ENCODE results near the gene SPRN.
"Not testable (repeated sequence)": the region's sequence is repeated elsewhere in the genome, so short reads cannot be mapped to it uniquely, and the experiment has no call there.

The SPRN gene

DNA sequence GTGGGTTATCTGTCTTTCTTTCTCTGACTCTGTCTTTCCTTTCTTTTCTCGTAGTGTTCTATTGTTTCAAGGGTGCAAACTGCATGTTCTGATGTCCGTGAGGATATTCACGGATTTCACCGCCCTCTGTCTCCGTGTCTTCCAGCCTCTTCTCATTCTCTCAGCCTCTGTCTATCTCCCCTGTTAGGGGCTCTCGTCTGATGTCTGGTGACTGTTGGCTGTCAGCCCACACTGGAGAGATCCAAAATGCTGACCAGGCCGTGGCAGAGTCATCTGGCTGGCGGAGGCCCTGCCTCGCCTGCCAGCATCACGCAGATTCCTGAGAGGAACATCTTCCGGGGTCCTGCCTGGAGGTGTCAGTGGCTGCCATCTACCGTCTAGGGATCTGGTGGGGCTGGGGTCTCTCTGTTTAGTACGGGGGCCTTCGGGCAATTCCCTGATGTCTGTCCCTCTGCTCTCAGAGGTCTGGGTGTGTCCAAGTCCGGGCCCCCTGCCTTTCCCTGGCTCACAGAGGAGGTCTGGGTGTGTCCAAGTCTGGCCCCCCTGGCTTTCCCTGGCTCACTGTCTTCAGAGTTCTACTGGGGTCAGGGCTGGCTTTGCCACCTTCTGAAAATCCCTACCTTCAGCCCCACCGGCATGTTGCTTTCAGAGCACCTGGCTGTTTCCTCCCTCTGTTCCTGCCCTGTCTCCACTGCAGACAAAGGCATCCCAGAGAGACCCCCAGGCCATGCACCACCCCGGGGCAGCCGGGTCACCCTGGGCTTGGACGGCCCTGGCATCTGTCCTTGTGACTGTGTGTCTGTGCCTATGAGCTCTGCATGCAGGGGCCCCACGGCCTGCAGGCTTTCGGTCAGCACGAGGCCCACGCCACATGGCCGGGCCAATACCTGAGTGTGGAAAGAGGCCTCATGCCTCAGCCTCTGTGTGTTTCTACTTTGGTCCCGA lies 15.4 kb upstream of the SPRN start:
- no peak for DNase-seq (ENCODE audit: low read depth in 2 of 2)

DNA sequence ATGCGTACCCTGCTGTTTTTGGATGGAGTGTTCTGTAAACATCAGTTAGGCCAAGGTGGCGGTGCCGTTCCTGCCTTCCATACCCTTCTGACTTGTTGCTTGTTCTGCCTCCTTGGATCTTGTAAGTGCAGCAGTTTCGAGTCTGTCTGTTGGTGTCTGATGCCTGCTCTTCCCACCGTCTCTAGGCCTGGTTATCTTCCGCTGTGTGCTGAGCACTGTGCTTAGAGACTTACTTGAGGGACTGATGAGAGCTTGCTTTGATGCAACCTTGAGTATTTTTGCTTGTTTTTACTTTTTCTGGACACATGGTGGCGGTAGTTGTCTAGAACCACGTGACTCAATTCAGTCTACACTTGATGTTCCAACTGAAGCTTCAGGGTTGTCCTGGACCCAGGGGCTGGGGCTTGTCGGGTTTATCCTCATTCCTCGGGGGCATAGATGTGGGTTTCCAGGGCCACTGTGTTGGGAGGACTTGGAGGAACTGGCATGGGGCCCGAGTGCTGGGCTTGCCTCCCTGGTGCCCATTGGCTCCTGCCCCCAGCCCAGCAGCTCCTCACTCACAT lies 14.4 kb upstream of the SPRN start:
- no peak for DNase-seq (ENCODE audit: low read depth in 2 of 2)

DNA sequence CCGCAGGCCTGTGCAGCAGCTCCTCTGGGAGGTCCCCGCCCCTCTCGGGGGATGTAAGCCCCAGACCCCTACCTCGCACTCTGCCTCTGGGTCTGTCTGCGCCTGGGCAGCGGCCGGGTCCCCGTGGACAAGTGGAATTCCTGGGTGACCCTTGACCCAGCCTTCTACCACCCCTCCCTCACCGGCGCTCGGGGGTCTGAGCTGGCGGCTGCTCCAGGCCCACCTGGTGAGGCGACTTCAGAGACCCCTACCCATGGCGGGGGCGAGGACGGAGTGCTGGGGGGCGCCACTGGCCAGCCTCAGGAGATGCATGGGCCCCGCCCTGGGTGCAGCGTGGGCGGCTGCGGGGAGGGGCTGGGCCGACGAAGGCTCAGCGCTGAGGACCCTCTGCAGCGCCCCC lies 8.4 kb upstream of the SPRN start:
- not testable (repeated sequence) for DNase-seq (ENCODE audit: low read depth in 2 of 2)

DNA sequence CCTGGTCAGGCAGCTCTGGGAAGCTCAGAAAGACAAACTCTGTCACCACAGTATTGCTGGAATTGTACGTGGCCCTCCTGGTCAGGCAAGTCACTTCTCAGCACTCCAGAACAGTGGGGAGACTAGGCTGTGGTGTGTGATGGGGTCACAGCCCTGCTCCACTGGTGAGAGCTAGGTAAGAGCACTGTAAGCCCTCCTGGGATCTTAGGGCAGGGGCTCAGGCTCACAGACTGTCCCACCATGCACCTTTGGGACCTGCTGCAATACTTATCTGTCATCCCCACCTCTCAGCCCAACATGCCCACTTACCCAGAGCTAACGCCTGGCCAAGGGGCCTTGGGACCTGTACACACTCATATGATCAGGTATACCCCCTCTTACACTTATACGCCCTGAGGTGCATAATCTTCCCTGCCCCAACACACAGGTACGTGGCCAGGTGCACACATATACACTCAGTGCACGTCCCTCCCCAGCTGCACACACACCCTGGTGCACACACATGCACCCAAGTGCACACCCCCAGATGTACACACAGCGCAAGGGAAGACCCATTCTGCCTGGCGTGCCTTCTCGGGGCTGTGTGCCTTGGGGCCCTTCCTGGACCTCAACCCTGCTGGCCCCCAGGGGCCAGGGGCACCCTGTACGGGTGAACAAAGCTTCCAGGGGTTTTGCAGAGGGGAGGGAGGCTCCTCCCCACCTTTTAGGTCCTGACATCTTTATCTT lies 7.6 kb upstream of the SPRN start:
- DNase-seq (ENCODE audit: low read depth in 2 of 2) = not testable (repeated sequence)

DNA sequence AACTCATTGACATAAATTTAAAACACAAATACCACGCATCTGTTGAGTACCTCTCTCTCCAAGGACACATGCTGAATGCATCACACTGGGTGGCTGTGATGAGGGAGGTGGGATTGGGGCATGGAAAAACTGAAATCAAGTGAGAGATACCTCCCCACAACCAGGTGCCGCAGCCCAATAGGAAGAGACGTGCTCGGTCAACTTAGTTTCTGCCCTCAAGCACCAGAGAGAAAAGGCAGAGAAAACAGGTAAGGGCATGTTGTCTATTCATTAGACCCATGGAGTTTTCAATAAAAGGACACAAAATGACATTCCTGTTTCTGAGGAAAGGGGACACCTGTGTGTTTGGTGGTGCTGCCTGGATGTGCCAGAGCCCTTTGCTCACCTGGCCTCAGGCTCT lies 5.1 kb upstream of the SPRN start:
- DNase-seq (ENCODE audit: low read depth in 2 of 2) = not testable (repeated sequence)

DNA sequence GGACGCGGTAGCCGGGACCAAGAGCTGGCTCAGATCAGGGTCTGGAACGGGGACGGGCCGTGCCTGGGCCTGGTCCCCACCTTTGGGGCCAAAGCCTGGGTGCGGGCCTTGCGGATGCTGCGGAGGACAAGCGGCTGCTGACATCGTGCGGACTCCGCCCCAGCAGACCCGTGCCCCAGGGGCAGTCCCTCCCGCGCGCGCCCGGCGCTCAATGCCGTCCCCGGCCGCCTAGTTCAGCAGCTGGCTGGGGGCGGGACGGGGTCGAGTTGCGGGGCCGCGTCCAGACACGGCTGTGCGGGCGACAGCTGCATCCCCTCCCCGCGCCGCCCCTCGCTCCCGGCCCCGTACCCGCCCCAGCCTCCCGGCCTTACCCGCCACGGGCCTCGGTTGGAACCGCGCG lies 323 bp downstream of the SPRN start:
- DNase-seq (ENCODE audit: low read depth in 2 of 2) = not testable (repeated sequence)

DNA sequence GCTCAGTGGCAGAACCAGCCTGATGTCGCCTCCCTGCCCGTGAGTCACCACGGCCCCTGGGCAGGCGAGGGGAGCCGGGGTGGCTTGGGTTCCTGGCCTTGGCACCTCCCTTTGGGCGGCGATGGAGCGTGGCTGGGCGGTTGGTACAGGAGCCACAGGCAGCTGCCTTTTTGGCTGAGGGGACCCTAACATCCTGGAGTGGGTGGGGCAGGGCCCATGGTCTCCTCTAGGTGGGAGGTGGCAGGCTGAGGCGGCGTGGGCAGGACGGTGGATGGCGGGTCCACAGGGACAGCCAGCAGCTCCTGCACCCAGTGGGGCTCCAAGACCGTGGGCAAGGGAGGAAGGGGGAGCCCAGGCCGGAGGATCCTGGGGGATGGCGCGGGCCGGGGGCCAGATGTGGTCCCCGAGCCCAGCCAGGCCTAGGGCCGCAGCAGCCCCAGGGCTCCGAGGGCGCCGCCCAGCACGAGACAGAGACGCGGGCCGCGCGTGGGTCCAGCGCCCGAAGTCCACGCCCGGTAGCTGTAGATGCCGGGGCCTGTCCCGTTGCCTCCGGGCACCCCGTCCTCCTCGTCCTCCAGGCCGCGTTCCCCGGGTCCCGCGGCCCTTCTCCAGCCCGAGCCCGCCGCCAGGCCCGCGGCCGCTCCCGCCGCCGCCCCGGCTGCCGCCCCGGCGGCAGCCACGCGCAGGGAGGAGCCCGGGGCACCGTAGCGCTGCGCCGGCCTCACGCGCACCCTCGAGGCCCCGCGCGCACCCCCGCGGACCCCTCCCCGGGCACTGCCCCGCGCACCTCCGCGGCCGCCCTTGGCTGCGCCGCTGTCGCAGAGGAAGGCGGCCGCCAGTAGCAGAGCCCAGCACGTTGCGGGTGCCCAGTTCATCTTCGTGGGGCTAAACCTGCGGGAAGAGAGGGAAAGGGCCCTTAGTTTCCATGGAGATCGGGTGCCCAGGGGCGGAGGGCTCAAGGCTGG lies 1.3 kb downstream of the SPRN start:
- DNase-seq (ENCODE audit: low read depth in 2 of 2) = no peak

DNA sequence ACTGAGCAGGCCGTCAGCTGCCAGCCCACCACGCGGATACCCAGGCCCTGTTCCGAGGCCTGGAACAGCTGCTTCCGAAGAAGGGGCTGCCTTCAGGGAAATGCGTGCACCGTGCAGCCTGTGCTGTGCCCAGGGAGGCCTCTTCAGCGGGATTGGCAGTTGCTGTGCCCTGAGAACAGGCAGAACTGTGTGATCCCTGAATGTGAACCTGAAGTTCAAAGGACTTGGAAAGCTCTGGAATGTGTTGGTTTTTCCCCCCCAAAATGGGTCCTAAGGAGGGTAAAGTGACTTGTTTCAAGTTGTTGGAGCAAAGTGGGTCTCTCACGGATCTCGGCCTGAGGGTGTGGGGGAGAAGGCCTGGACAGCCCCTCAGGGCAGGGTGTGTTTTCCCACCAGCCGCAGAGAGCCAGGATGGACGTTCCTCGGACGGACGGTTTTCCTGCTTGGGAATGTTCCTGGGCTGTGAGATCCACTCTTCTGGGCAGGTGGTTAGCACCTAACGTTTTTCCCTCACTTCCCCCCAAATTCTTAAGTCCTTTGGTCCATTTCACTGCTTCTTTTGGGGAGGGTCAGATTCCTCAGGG lies 2.1 kb downstream of the SPRN start:
- DNase-seq (ENCODE audit: low read depth in 2 of 2) = no peak

DNA sequence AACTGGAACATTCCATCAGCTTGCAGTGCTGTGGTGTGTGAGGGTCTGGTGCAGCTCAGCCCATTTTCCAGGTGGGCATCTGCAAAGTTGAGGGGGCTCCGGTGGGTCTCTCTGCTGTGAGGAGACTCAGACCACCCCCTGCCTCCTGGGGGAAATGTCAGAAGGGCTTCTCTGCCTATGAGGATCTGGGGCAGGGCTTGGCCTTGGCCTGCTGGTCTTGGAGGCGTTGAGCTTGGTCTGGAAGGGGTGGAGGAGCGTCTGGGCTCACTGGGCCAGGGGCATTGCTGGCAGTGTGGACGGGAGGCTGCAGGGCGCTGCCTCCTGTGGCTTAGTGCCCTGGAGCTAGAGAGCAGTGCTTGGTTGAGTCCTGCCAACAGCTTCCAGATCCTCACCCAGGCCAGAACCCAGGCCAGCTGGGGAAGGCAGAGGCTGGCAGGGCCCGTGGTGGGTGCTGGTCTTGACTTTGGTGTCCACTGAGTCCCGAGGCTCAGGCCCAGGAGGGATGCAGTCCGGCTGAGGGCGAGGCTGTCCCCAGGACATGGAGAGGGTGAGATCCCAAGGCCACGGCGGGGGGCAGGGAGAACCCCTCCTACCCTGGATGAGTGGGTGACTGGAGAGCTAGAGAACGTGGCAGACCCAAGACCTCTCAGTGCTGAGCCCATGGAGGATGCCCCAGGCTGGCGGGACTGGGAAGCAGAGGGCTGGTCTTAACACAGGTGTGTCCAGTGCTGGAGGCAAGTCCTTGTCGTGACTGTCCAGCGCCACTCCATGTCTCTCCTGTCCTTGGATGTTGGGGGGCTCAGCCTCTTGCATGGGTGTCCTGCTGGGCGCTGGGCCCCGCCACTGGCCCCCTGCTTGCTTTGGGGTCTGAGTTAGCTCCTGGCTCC lies 2.8 kb downstream of the SPRN start:
- no peak for DNase-seq (ENCODE audit: low read depth in 2 of 2)

DNA sequence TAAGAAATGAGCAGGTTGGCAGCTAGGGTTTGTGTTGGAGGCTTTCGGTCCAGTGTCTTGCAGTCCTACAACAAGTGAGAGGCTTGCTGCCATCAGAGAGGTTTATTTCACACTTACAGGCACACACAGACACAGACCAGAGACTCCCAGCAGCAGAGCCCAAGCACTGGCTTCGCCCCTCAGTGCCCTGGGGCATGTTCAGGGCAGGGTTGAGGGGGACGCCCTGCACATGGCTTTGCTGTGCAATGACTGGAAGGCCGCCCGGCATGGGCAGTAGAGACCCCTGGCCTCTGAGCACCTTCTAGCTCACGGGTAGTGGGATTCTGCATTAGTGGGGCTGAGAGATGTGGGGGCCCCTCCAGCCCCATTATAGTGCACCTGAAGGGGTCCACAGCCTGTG lies 3.8 kb downstream of the SPRN start:
- DNase-seq (ENCODE audit: low read depth in 2 of 2) = no peak

DNA sequence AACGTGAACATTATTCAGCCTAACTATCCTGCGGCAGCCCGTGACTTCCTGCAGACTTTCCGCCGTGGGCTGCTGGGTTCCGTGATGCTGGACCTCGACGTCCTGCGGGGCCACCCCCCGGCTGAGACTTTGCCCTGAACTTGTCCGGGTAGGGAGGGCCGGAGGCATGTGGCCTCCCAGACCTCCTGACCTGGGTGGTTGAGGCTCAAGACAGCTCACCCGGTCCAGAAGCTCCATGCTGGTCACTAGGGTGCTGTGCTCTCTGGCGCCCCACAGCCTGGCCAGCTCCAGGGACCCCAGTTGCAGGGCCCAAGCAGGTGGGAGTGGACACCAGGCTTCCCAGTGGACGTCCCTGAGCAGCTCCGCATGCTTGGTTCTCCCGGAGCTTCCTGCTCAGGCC lies 4.4 kb downstream of the SPRN start:
- no peak for DNase-seq (ENCODE audit: low read depth in 2 of 2)

DNA sequence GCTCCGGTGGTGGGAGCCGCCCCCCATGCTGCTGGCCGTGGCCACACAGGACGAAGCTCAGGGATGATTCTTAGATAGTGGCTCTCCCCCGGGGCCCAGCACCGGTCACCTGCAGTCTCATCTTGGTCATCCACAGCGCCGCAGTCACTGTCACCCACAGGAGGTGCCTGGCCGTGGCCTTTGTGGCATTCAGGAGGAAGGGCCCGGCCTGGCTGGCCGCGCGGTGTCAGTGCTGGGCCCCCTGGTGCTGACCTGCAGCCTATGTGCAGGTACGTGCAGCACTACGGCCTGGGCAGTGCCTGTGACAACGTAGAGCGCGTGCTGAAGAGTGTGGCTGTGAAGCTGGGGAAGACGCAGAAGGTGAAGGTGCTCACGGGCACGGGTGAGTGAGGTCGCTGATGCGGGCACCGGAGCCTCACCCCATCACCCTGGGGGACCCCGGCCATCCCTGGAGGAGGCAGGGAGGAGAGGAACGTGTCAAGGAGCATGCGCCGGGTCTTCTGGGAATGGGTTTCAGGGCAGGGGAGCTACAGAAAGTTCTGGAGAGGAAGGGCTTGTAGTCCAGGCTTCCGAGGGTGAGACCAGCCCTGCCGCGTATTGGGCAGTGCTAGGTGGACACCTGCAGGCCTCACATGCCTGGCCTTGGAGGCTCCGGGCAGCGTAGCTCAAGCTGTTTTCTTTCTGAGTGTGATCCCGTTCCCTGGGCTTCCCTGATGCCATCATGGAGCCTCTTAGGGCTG lies 5.0 kb downstream of the SPRN start:
- no peak for DNase-seq (ENCODE audit: low read depth in 2 of 2)

DNA sequence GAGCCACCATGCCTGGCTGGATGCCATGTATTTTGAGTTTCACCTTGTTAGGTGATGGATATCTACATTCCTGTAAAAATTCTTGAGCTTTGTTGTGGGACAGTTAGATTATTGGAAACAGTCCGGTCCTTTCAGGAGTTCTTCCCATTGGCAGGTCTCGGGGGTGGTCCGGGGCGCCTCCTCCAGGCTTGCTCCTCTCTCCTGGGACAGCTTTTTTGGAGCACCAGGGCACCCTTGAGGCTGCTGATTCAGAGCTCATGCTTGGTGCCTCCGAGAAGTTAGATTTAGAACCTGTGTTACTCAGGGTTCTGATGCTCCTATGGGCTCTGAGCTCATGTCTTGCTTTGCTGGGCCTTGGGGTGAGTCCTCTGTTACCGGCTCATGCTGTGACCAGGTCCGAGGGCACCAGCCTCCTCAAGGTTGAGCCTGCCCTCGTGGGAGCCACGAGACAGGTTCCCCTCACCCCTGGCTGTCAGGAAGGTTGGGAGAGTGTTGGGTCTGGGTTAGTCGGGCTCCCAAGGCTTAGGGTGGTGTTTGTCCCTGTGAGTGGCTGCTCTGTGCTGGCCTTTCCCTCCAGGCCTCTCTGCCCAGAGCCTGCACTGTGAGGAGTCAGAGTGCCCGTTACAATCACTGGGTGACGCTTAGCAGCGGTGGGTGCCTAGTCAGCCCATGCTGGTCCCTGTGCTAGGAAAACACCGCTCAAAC lies 6.0 kb downstream of the SPRN start:
- DNase-seq (ENCODE audit: low read depth in 2 of 2) = no peak

DNA sequence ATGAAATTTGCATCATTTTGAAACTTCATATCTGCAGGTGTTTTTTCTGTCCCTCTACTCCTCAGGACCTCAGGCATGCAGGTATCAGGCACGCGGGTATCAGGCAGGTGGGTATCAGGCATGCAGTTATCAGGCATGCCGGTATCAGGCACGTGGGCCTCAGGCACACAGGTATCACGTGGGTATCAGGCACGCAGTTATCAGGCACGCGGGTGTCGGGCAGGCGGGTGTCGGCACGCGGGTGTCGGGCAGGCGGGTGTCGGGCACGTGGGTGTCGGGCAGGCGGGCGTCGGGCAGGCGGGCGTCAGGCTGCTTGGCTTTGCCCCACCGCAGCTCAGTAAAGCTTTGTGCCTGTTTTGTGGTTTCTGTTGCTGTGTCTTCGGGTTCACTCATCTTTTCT lies 8.7 kb downstream of the SPRN start:
- DNase-seq (ENCODE audit: low read depth in 2 of 2) = no peak

DNA sequence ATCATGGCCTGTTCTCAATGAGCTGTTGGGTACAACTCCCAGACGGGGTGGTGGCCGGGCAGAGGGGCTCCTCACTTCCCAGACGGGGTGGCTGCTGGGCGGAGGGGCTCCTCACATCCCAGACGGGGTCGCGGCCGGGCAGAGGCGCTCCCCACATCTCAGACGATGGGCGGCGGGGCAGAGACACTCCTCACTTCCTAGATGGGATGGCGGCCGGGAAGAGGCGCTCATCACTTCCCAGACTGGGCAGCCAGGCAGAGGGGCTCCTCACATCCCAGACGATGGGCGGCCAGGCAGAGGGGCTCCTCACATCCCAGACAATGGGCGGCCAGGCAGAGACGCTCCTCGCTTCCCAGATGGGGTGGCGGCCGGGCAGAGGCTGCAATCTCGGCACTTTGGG lies 10.0 kb downstream of the SPRN start:
- DNase-seq (ENCODE audit: low read depth in 2 of 2) = not testable (repeated sequence)

DNA sequence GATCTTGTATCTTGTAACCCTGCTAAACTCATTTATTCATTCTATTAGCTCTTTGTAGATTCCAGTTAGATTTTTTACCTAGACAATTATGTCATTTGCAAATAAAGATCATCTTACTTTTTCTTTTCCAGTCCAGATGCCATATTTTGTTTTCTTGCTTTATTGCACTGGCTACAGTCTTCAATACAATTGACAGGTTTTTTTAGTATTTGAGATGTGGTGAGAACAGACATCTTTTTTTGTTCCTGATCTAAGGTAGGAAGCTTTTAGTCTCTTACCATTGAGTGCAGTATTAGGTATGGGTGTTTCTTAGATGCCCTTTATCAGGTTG lies 12.1 kb downstream of the SPRN start:
- DNase-seq (ENCODE audit: low read depth in 2 of 2) = no peak

DNA sequence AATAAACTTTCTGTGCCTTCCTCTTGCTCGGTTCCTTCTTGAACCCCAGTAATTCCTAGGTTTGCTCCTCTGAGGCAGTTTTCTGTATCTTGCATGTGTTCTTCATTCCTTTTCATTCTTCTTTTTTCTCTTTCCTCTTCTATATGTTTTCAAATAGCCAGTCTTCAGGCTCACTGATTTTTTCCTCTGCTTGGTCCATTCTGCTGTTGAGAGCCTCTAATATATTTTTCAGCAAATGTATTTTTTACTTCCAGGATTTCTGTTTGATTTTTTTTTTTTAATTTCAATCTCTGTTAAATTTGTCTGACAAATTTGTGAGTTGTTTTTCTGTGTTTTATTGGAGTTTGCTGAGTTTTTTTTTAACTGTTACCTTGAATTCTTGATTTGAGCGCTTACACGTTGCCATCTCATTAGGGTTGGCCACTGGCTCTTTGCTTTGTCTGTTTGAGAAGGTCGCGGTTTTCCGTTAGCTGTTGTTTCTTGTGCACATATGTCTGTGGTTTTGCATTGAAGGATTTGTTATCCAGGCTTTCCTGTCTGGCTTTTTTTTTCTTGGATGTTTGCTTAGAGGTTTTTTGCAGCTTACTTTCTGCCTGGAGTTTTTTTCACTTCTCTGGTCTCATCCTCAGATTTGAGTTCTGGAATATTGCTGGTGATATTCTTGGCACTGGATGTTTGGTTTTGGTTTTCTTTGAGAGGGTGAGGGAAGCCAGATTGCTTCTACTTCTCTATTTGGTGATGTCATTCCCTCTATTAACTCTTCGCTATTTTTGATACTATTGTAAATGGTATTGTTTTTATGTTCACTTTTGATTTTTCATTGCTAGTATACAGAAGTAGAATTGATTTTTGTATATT lies 12.7 kb downstream of the SPRN start:
- DNase-seq (ENCODE audit: low read depth in 2 of 2) = no peak

Measured in stimulated activated CD4-positive, alpha-beta T cell treated with anti-CD3 and anti-CD28 coated beads, Interleukin-15, amount 100 ng/mL, for 48 hours (primary cell).